Tibial artery (tissue), 4 donors: ENCODE results near the gene SCN4A.
A peak's percentile ranks its signal among the peaks of the same experiment; 100 is the strongest.
"Not testable (repeated sequence)": the region's sequence is repeated elsewhere in the genome, so short reads cannot be mapped to it uniquely, and the experiment has no call there.

Experiments
- DNase-seq, 2 donors: peaks; one replicate each; pipeline ENCODE4 v3.0.0-alpha.2; 2019
- H3K27ac ChIP-seq, 2 donors: fragments of 200-600 bp; sonication (generic) in 1 of 2; 1 replicate in 1 of 2; 2 replicates in 1 of 2; pipeline ENCODE4 v1.5.1; 2018 to 2019; ENCODE audit warnings: mild to moderate bottlenecking in 1 of 2
- H3K27me3 ChIP-seq, 2 donors: fragments of 200-600 bp; sonication (generic) in 1 of 2; one replicate each; pipeline versions ENCODE4 v1.5.1 to v1.6.0; 2016 to 2019
- H3K36me3 ChIP-seq, 3 donors: fragments of 200-600 bp; sonication (generic) in 2 of 3; one replicate each; pipeline ENCODE4 v1.5.1; 2016 to 2019; ENCODE audit warnings: mild to moderate bottlenecking in 2 of 3
- H3K4me1 ChIP-seq, 4 donors: fragments of 200-600 bp; sonication (generic) in 2 of 4; 1 replicate in 3 of 4; 2 replicates in 1 of 4; pipeline ENCODE4 v1.5.1; 2016 to 2019
- H3K4me3 ChIP-seq, 2 donors: fragments of 200-600 bp; sonication (generic) in 1 of 2; 1 replicate in 1 of 2; 2 replicates in 1 of 2; pipeline ENCODE4 v1.5.1; 2018 to 2019; ENCODE audit warnings: mild to moderate bottlenecking in 2 of 2
- H3K9me3 ChIP-seq, 3 donors: fragments of 200-600 bp; sonication (generic) in 1 of 3; one replicate each; pipeline ENCODE4 v1.5.1; 2016 to 2019
- CTCF ChIP-seq, 2 experiments: fragments of 200-600 bp in 1 of 2; fragments of 450-650 bp in 1 of 2; IDR thresholded peaks; one replicate each; pipeline ENCODE4 v1.5.1; 2017 to 2019; ENCODE audit warnings: antibody characterized with exemption in 2 of 2, mild to moderate bottlenecking in 1 of 2, moderate library complexity in 1 of 2
- intact Hi-C: fragments of 100-400 bp; cut with DNase I; formaldehyde crosslinking; loops from one replicate; pipeline ENCODE4 v1.15.0; 2023; ENCODE audit warnings: low total_unique reads

SCN4A gene

DNA sequence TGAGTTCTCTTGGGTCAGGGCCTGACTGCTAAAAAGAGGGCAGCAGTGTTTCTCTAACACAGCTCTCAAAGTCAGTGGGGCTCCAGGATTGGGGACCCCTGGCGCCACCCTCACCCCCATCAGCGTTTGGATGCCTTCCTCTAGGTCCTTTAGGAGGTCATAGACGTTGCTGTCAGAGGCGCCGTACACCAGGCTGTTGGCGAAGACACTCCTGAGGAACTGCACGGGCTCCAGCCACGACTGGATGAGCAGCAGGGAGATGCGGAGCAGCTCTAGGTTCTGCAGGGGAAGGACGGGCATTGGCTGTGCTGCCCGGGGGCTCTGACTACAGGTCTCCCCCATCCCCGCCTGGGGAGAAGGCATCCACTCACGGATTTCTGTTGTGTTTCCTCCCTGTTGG is 55.1 kb downstream of the SCN4A start:
- H3K9me3 ChIP-seq: no peaks in the 10 kb centered on the region
- H3K27me3 ChIP-seq: peaks cover 0 to 17% of the 10 kb centered on the region in 2 donors
- TF ChIP-seq CTCF (IDR thresholded peaks at IDR 0.05): no peak
- intact Hi-C loops: no loop called here
- no peaks in the 10 kb centered on the region for H3K4me1 ChIP-seq
- no peak for DNase-seq
- no peaks in the 10 kb centered on the region for H3K36me3 ChIP-seq
- H3K4me3 ChIP-seq: no peak overlapping the region
- no peak overlapping the region for H3K27ac ChIP-seq

DNA sequence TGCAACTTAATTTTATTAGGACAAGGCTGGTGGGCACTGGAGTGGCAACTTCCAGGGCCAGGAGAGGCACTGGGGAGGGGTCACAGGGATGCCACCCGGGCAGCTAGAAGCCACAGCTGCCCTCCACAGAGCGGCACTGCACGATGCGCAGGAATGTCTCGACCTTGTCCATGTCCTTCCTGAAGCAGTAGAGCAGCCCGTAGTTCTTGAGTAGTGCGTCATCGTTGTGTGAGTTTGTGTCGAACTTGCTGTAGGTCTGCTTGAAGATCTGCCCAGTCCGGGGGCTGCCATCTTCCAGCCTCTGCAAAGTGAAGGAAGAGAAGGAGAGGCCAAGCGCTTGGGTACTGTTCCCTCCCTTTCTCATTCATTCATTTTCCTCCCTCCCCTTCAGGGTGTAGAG is 55.5 kb downstream of the SCN4A start:
- H3K27ac ChIP-seq, H3K36me3 ChIP-seq, DNase-seq, H3K4me1 ChIP-seq, H3K4me3 ChIP-seq, H3K9me3 ChIP-seq, intact Hi-C loops: not testable (repeated sequence)
- peaks cover 0 to 17% of the 10 kb centered on the region in 2 donors for H3K27me3 ChIP-seq

GRCh38 chr17:63916566-63917185 is 56.0 kb downstream of the SCN4A start:
- TF ChIP-seq CTCF (IDR thresholded peaks at IDR 0.05): no peak
- H3K27ac ChIP-seq: no peak overlapping the region
- no peaks in the 10 kb centered on the region for H3K36me3 ChIP-seq
- H3K27me3 ChIP-seq: peaks cover 0 to 17% of the 10 kb centered on the region in 2 donors
- DNase-seq: no peak
- no peaks in the 10 kb centered on the region for H3K9me3 ChIP-seq
- intact Hi-C loops: no loop called here
- no peaks in the 10 kb centered on the region for H3K4me1 ChIP-seq
- no peak overlapping the region for H3K4me3 ChIP-seq

- H3K4me1 ChIP-seq, H3K27ac ChIP-seq, DNase-seq, H3K9me3 ChIP-seq, intact Hi-C loops, H3K4me3 ChIP-seq, H3K36me3 ChIP-seq: not testable (repeated sequence)
- H3K27me3 ChIP-seq: peaks cover 0 to 25% of the 10 kb centered on the region in 2 donors
Observed at GRCh38 chr17:63915753-63916152, 57.0 kb downstream of the SCN4A start.

GRCh38 chr17:63914471-63914870 is 58.2 kb downstream of the SCN4A start:
- Histone ChIP-seq H3K4me3 (no peak overlapping the region), H3K27ac (no peak overlapping the region), H3K4me1 (no peaks in the 10 kb centered on the region), H3K9me3 (no peaks in the 10 kb centered on the region), H3K36me3 (no peaks in the 10 kb centered on the region), H3K27me3 (peaks cover 0 to 31% of the 10 kb centered on the region in 2 donors)
- intact Hi-C loops: no loop called here
- no peak for TF ChIP-seq CTCF (IDR thresholded peaks at IDR 0.05)
- DNase-seq: no peak

DNA sequence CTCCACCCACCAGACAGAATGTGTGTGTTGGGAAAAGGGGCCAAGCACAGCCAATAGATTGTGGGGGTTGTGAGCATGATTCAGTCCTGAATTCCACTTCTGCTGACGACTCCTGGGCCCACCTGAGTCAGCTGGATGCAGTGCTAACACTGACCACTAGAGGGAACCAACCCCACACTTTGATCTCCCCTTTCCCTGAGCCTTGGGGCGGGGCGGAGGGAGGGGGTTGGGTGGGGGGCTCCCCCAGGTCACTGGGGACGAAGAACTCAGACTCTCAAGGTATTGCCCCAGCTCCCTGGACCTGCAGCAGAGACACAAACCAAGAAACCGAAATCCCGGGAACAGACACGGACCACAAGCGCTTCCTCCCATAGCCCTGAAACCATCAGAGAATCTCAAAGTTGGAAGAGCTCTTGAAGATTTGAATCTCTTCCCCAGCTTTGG is 61.0 kb downstream of the SCN4A start:
- Histone ChIP-seq H3K36me3 (no peaks in the 10 kb centered on the region), H3K4me3 (no peak overlapping the region), H3K9me3 (no peaks in the 10 kb centered on the region), H3K27ac (no peak overlapping the region), H3K4me1 (no peaks in the 10 kb centered on the region), H3K27me3 (peaks cover 0 to 14% of the 10 kb centered on the region in 2 donors)
- intact Hi-C loops: no loop called here
- TF ChIP-seq CTCF (IDR thresholded peaks at IDR 0.05): peak; percentile 46 to 86
- no peak for DNase-seq
